Neuronal stem cell (in vitro differentiated cells): ENCODE data around the gene PTGDR.

Experiments
- DNase-seq: peaks from one replicate; pipeline ENCODE4 v3.0.0-alpha.2; 2013; ENCODE audit warnings: low spot score
- H2AFZ ChIP-seq: one replicate; pipeline ENCODE4 v1.6.1; 2013; ENCODE audit warnings: mild to moderate bottlenecking, low read length, inconsistent platforms
- H2AK5ac ChIP-seq: 2 replicates; pipeline ENCODE4 v1.6.1; 2013; ENCODE audit warnings: low read depth, mild to moderate bottlenecking, inconsistent platforms, low read length, moderate library complexity, mixed read lengths
- H2BK120ac ChIP-seq: 2 replicates; pipeline ENCODE4 v1.6.1; 2013; ENCODE audit warnings: low read depth, mild to moderate bottlenecking, inconsistent platforms, low read length, moderate library complexity, mixed read lengths
- H2BK12ac ChIP-seq: one replicate; pipeline ENCODE4 v1.6.1; 2013; ENCODE audit warnings: low read length, inconsistent platforms
- H2BK15ac ChIP-seq: 2 replicates; pipeline ENCODE4 v1.6.1; 2013; ENCODE audit warnings: mild to moderate bottlenecking, low read length, inconsistent platforms, mixed read lengths
- H2BK5ac ChIP-seq: one replicate; pipeline ENCODE4 v1.6.1; 2013; ENCODE audit warnings: inconsistent platforms, mild to moderate bottlenecking, low read length, moderate library complexity
- H3K14ac ChIP-seq: one replicate; pipeline ENCODE4 v1.6.1; 2013; ENCODE audit warnings: low read length, inconsistent platforms
- H3K18ac ChIP-seq: 2 replicates; pipeline ENCODE4 v1.6.1; 2013; ENCODE audit warnings: low read length, inconsistent platforms
- H3K23ac ChIP-seq: 2 replicates; pipeline ENCODE4 v1.6.1; 2013; ENCODE audit warnings: low read depth, mild to moderate bottlenecking, mixed read lengths, low read length, inconsistent platforms; ENCODE audit not compliant: poor library complexity
- H3K27ac ChIP-seq: replicated peaks from 3 replicates; pipeline ENCODE4 v1.5.1; 2013; ENCODE audit warnings: low read length, inconsistent platforms
- H3K27me3 ChIP-seq, 3 experiments: 2 replicates each; pipeline ENCODE4 v1.6.1; 2013; ENCODE audit warnings: low read length in 3 of 3, mild to moderate bottlenecking in 2 of 3, inconsistent platforms in 1 of 3, low read depth in 1 of 3, mixed read lengths in 1 of 3, moderate library complexity in 1 of 3; ENCODE audit not compliant: control insufficient read depth in 3 of 3, insufficient read depth in 3 of 3
- H3K36me3 ChIP-seq, 2 donors: replicated peaks in 1 of 2; 2 replicates each; pipeline ENCODE4 v1.6.1; 2013; ENCODE audit warnings: low read length in 2 of 2; ENCODE audit not compliant: control insufficient read depth in 2 of 2, insufficient read depth in 2 of 2
- H3K4ac ChIP-seq: 2 replicates; pipeline ENCODE4 v1.6.1; 2013; ENCODE audit warnings: inconsistent platforms, mild to moderate bottlenecking, low read length, moderate library complexity
- H3K4me1 ChIP-seq, 2 donors: 1 replicate in 1 of 2; 2 replicates in 1 of 2; pipeline ENCODE4 v1.6.1; 2013; ENCODE audit warnings: low read length in 2 of 2, low read depth in 1 of 2; ENCODE audit not compliant: control insufficient read depth in 2 of 2, insufficient read depth in 1 of 2
- H3K4me2 ChIP-seq: one replicate; pipeline ENCODE4 v1.6.1; 2013; ENCODE audit warnings: mild to moderate bottlenecking, low read length, inconsistent platforms; ENCODE audit not compliant: insufficient read depth, poor library complexity, severe bottlenecking
- H3K4me3 ChIP-seq, 2 donors: 2 replicates each; pipeline ENCODE4 v1.5.1; 2013; ENCODE audit warnings: low read length in 2 of 2, mild to moderate bottlenecking in 2 of 2, inconsistent platforms in 1 of 2, moderate library complexity in 1 of 2
- H3K79me1 ChIP-seq: one replicate; pipeline ENCODE4 v1.6.1; 2013; ENCODE audit warnings: low read depth, mild to moderate bottlenecking, inconsistent platforms, low read length, moderate library complexity
- H3K9ac ChIP-seq: one replicate; pipeline ENCODE4 v1.6.1; 2013; ENCODE audit warnings: mild to moderate bottlenecking, low read depth, low read length, inconsistent platforms; ENCODE audit not compliant: poor library complexity
- H3K9me3 ChIP-seq, 2 donors: replicated peaks in 1 of 2; 2 replicates each; pipeline versions ENCODE3 to v1.6.1; 2013; ENCODE audit warnings: low read length in 2 of 2, mild to moderate bottlenecking in 2 of 2, inconsistent platforms in 1 of 2, low read depth in 1 of 2, mixed read lengths in 1 of 2, moderate library complexity in 1 of 2; ENCODE audit not compliant: control insufficient read depth in 2 of 2, insufficient read depth in 1 of 2
- H4K8ac ChIP-seq: one replicate; pipeline ENCODE4 v1.6.1; 2013; ENCODE audit warnings: low read depth, mild to moderate bottlenecking, inconsistent platforms, low read length, moderate library complexity
- H4K91ac ChIP-seq: one replicate; pipeline ENCODE4 v1.6.1; 2013; ENCODE audit warnings: low read length, low read depth, mild to moderate bottlenecking, inconsistent platforms; ENCODE audit not compliant: poor library complexity
- WGBS, 2 donors: extraction: QIAGEN DNeasy Blood & Tissue Kit; methylation state at CpG; one replicate each; pipeline ENCODE4 v1.1.7; 2013; ENCODE audit warnings: missing lambda C conversion rate in 2 of 2, mixed read lengths in 1 of 2; ENCODE audit not compliant: insufficient read length in 2 of 2, insufficient replicate concordance in 1 of 2; ENCODE audit errors: extremely low coverage in 2 of 2; 5-methylcytosine and 5-hydroxymethylcytosine counted together

The PTGDR gene

GRCh38 chr14:52305014-52305413 is 37.5 kb downstream of the PTGDR start:
- Histone ChIP-seq H2BK12ac (no peak overlapping the region), H3K36me3 (no peaks in the 10 kb centered on the region), H3K14ac (peak overlapping the region; percentile 58), H3K79me1 (no peaks in the 10 kb centered on the region), H2BK5ac (no peak overlapping the region), H3K4me2 (no peak overlapping the region), H2AK5ac (no peak overlapping the region), H4K8ac (no peak overlapping the region), H3K18ac (no peak overlapping the region), H2BK120ac (no peak overlapping the region), H3K27me3 (peaks cover 0 to 32% (median 0%) of the 10 kb centered on the region in 3 experiments), H3K9ac (no peak overlapping the region), H3K4ac (no peak overlapping the region), H3K4me3 (no peak overlapping the region), H2AFZ (no peak overlapping the region), H3K4me1 (no peaks in the 10 kb centered on the region), H4K91ac (no peak overlapping the region), H3K23ac (no peak overlapping the region), H2BK15ac (no peak overlapping the region), H3K27ac (no peak overlapping the region), H3K9me3 (no peaks in the 10 kb centered on the region)
- no peak for DNase-seq
- no CpG with 5 or more reads among the region's 6 CpGs for WGBS, 2 donors

- no peak overlapping the region for H4K8ac ChIP-seq
- H3K27me3 ChIP-seq: peaks cover 0 to 50% (median 3%) of the 10 kb centered on the region in 3 experiments
- H3K23ac ChIP-seq: no peak overlapping the region
- H2BK15ac ChIP-seq: no peak overlapping the region
- H3K18ac ChIP-seq: no peak overlapping the region
- H2AK5ac ChIP-seq: no peak overlapping the region
- no peak overlapping the region for H3K9ac ChIP-seq
- no peak overlapping the region for H2AFZ ChIP-seq
- H3K27ac ChIP-seq: no peak overlapping the region
- no peaks in the 10 kb centered on the region for H3K9me3 ChIP-seq
- H2BK12ac ChIP-seq: no peak overlapping the region
- H2BK5ac ChIP-seq: no peak overlapping the region
- no peak for DNase-seq
- H3K4ac ChIP-seq: no peak overlapping the region
- H3K14ac ChIP-seq: no peak overlapping the region
- H3K36me3 ChIP-seq: no peaks in the 10 kb centered on the region
- H3K4me1 ChIP-seq: no peaks in the 10 kb centered on the region
- WGBS, 2 donors: no CpG with 5 or more reads among the region's 4 CpGs
- H3K79me1 ChIP-seq: no peaks in the 10 kb centered on the region
- H4K91ac ChIP-seq: no peak overlapping the region
- H3K4me2 ChIP-seq: no peak overlapping the region
- no peak overlapping the region for H2BK120ac ChIP-seq
- H3K4me3 ChIP-seq: no peak overlapping the region
Observed at GRCh38 chr14:52307376-52307775, 39.9 kb downstream of the PTGDR start.

- WGBS, 2 donors: no CpG with 5 or more reads among the region's 2 CpGs
- no peaks in the 10 kb centered on the region for H3K9me3 ChIP-seq
- no peak overlapping the region for H3K27ac ChIP-seq
- no peak overlapping the region for H3K4me3 ChIP-seq
- no peak overlapping the region for H2AK5ac ChIP-seq
- no peak overlapping the region for H3K4me2 ChIP-seq
- no peaks in the 10 kb centered on the region for H3K4me1 ChIP-seq
- no peak overlapping the region for H2AFZ ChIP-seq
- H3K79me1 ChIP-seq: no peaks in the 10 kb centered on the region
- H4K91ac ChIP-seq: no peak overlapping the region
- no peak overlapping the region for H3K23ac ChIP-seq
- H2BK120ac ChIP-seq: no peak overlapping the region
- H3K9ac ChIP-seq: no peak overlapping the region
- H4K8ac ChIP-seq: no peak overlapping the region
- no peak overlapping the region for H3K4ac ChIP-seq
- no peaks in the 10 kb centered on the region for H3K36me3 ChIP-seq
- no peak overlapping the region for H2BK5ac ChIP-seq
- no peak for DNase-seq
- no peak overlapping the region for H2BK15ac ChIP-seq
- peaks cover 0 to 55% (median 7%) of the 10 kb centered on the region in 3 experiments for H3K27me3 ChIP-seq
- no peak overlapping the region for H2BK12ac ChIP-seq
- no peak overlapping the region for H3K18ac ChIP-seq
- H3K14ac ChIP-seq: no peak overlapping the region
Observed at GRCh38 chr14:52307905-52308304, 40.4 kb downstream of the PTGDR start.

- no peak overlapping the region for H3K14ac ChIP-seq
- H3K36me3 ChIP-seq: no peaks in the 10 kb centered on the region
- H2BK5ac ChIP-seq: no peak overlapping the region
- H4K8ac ChIP-seq: no peak overlapping the region
- H3K18ac ChIP-seq: no peak overlapping the region
- no peaks in the 10 kb centered on the region for H3K79me1 ChIP-seq
- no peak overlapping the region for H2BK12ac ChIP-seq
- H3K9me3 ChIP-seq: peaks cover 0 to 1% of the 10 kb centered on the region in 2 donors
- H3K23ac ChIP-seq: no peak overlapping the region
- no peak overlapping the region for H2AK5ac ChIP-seq
- H2AFZ ChIP-seq: no peak overlapping the region
- no peak overlapping the region for H2BK120ac ChIP-seq
- no peak overlapping the region for H3K27ac ChIP-seq
- DNase-seq: no peak
- H3K4me2 ChIP-seq: no peak overlapping the region
- H2BK15ac ChIP-seq: no peak overlapping the region
- peaks cover 9 to 75% (median 33%) of the 10 kb centered on the region in 3 experiments for H3K27me3 ChIP-seq
- WGBS, 2 donors: no CpG with 5 or more reads among the region's 3 CpGs
- no peak overlapping the region for H3K9ac ChIP-seq
- no peak overlapping the region for H3K4me3 ChIP-seq
- H3K4ac ChIP-seq: no peak overlapping the region
- no peak overlapping the region for H4K91ac ChIP-seq
- peaks cover 7% of the 10 kb centered on the region in 2 donors for H3K4me1 ChIP-seq
Observed at GRCh38 chr14:52310541-52310940, 43.0 kb downstream of the PTGDR start.
